Caco-2 (cell line): ENCODE measurements around the gene ARHGEF7. TPM values are rescaled to one million over a fixed set of nuclear protein-coding genes. Genes with fewer than 3 reads are reported as not detected.

Experiments
- BruUV-seq: library from RNA; stranded (reverse); fragments of 400-500 nt; replicated peaks from 2 replicates; lab custom pipeline; 2021; lab: Mats Ljungman, UMichigan
- CTCF ChIA-PET: fragments of 300-600 bp; sonication (Branson Sonifier 250); formaldehyde crosslinking; loops from one replicate; lab custom pipeline; 2022; ENCODE audit warnings: antibody characterized with exemption; lab: Charles Lee
- POLR2A ChIA-PET: fragments of 300-600 bp; sonication (Branson Sonifier 250); formaldehyde crosslinking; loops from one replicate; lab custom pipeline; 2022; ENCODE audit warnings: antibody characterized with exemption; lab: Charles Lee
- DNase-seq, 2 experiments: peaks; one replicate each; pipeline versions ENCODE4 v3.0.0 to v3.0.0-alpha.2; 2020 to 2022
- H3K27me3 ChIP-seq: replicated peaks from 2 replicates; pipeline ENCODE4 v1.6.0; 2011; ENCODE audit warnings: low read length; ENCODE audit not compliant: control insufficient read depth, insufficient read depth
- H3K36me3 ChIP-seq: 2 replicates; pipeline ENCODE4 v1.5.1; 2011; ENCODE audit warnings: low read length; ENCODE audit not compliant: control insufficient read depth, insufficient read depth
- H3K4me1 ChIP-seq: fragments of 250-450 bp; sonication (Bioruptor Pico); 2 replicates; pipeline ENCODE4 v1.5.1; 2020; ENCODE audit warnings: mild to moderate bottlenecking
- H3K4me3 ChIP-seq: 2 replicates; pipeline ENCODE4 v1.5.1; 2011; ENCODE audit warnings: low read depth, mild to moderate bottlenecking, control low read depth, low read length
- H3K9me3 ChIP-seq: fragments of 250-450 bp; sonication (Bioruptor Pico); 2 replicates; pipeline ENCODE4 v1.5.1; 2020; ENCODE audit warnings: mild to moderate bottlenecking, moderate library complexity
- H3K27ac Mint-ChIP-seq: one replicate; pipeline ENCODE4 v1.8.0; 2022; ENCODE audit warnings: mixed read lengths; ENCODE audit not compliant: unreplicated experiment
- H3K27me3 Mint-ChIP-seq: one replicate; pipeline ENCODE4 v1.8.0; 2022; ENCODE audit warnings: mixed read lengths; ENCODE audit not compliant: insufficient read depth, unreplicated experiment
- H3K36me3 Mint-ChIP-seq: one replicate; pipeline ENCODE4 v1.8.0; 2022; ENCODE audit warnings: mild to moderate bottlenecking, mixed read lengths; ENCODE audit not compliant: insufficient read depth, unreplicated experiment
- H3K4me1 Mint-ChIP-seq: one replicate; pipeline ENCODE4 v1.8.0; 2022; ENCODE audit warnings: low read depth, mixed read lengths; ENCODE audit not compliant: unreplicated experiment
- H3K4me3 Mint-ChIP-seq: one replicate; pipeline ENCODE4 v1.8.0; 2022; ENCODE audit warnings: mild to moderate bottlenecking, moderate library complexity, mixed read lengths; ENCODE audit not compliant: unreplicated experiment
- H3K9me3 Mint-ChIP-seq: one replicate; pipeline ENCODE4 v1.8.0; 2022; ENCODE audit warnings: mixed read lengths; ENCODE audit not compliant: unreplicated experiment
- CTCF ChIP-seq, 2 experiments: fragments of 200-600 bp in 1 of 2; IDR thresholded peaks; 1 replicate in 1 of 2; 2 replicates in 1 of 2; pipeline versions ENCODE4 v1.5.1 to v1.8.0; 2011 to 2022; ENCODE audit warnings: antibody characterized with exemption in 1 of 2, control low read depth in 1 of 2, inconsistent platforms in 1 of 2, low read depth in 1 of 2, low read length in 1 of 2, mild to moderate bottlenecking in 1 of 2, moderate library complexity in 1 of 2; ENCODE audit not compliant: insufficient read depth in 1 of 2, severe bottlenecking in 1 of 2, unreplicated experiment in 1 of 2
- intact Hi-C: fragments of 100-400 bp; cut with micrococcal nuclease; formaldehyde crosslinking; loops from one replicate; pipeline ENCODE4 v1.10.0; 2022; ENCODE audit not compliant: unreplicated experiment
- total RNA-seq: library from RNA; stranded (reverse); gene quantifications from 2 replicates; pipeline ENCODE4 v1.2.3, GENCODE V29; 2022

The ARHGEF7 gene
- total RNA-seq, 1 experiment from 2014 or later = 60.5 TPM

GRCh38 chr13:111181977-111182376 is 66.9 kb downstream of the ARHGEF7 start:
- CTCF ChIA-PET = no interaction called here
- Mint-ChIP-seq H3K9me3 (no peaks in the 10 kb centered on the region), H3K27me3 (no peaks in the 10 kb centered on the region), H3K27ac (no peak overlapping the region), H3K36me3 (peaks cover 29% of the 10 kb centered on the region), H3K4me3 (no peak overlapping the region), H3K4me1 (peaks cover 7% of the 10 kb centered on the region)
- no TSS peak for BruUV-seq
- intact Hi-C loops = no loop called here
- POLR2A ChIA-PET = no interaction called here
- Histone ChIP-seq H3K9me3 (no peaks in the 10 kb centered on the region), H3K4me1 (no peaks in the 10 kb centered on the region), H3K27me3 (no peaks in the 10 kb centered on the region), H3K4me3 (no peak overlapping the region), H3K36me3 (no peaks in the 10 kb centered on the region)
- TF ChIP-seq CTCF (IDR thresholded peaks at IDR 0.05; ENCODE audit: insufficient read depth in 1 of 2, low read depth in 1 of 2, low read length in 1 of 2, severe bottlenecking in 1 of 2, unreplicated experiment in 1 of 2) = no peak
- no peak for DNase-seq

- no TSS peak for BruUV-seq
- Histone ChIP-seq H3K4me1 (no peaks in the 10 kb centered on the region), H3K36me3 (no peaks in the 10 kb centered on the region), H3K9me3 (no peaks in the 10 kb centered on the region), H3K4me3 (no peak overlapping the region), H3K27me3 (no peaks in the 10 kb centered on the region)
- Mint-ChIP-seq H3K4me3 (no peak overlapping the region), H3K27me3 (no peaks in the 10 kb centered on the region), H3K36me3 (peaks cover 30% of the 10 kb centered on the region), H3K9me3 (no peaks in the 10 kb centered on the region), H3K4me1 (peaks cover 7% of the 10 kb centered on the region), H3K27ac (no peak overlapping the region)
- DNase-seq = no peak
- POLR2A ChIA-PET = no interaction called here
- no peak for TF ChIP-seq CTCF (IDR thresholded peaks at IDR 0.05; ENCODE audit: insufficient read depth in 1 of 2, low read depth in 1 of 2, low read length in 1 of 2, severe bottlenecking in 1 of 2, unreplicated experiment in 1 of 2)
- CTCF ChIA-PET = no interaction called here
- intact Hi-C loops = no loop called here
Observed at GRCh38 chr13:111183087-111183645, 68.1 kb downstream of the ARHGEF7 start.

GRCh38 chr13:111183959-111184358 is 68.8 kb downstream of the ARHGEF7 start:
- DNase-seq = no peak
- Mint-ChIP-seq H3K36me3 (peaks cover 30% of the 10 kb centered on the region), H3K4me1 (peaks cover 7% of the 10 kb centered on the region), H3K9me3 (no peaks in the 10 kb centered on the region), H3K27me3 (no peaks in the 10 kb centered on the region), H3K27ac (no peak overlapping the region), H3K4me3 (no peak overlapping the region)
- POLR2A ChIA-PET = no interaction called here
- BruUV-seq = no TSS peak
- Histone ChIP-seq H3K9me3 (no peaks in the 10 kb centered on the region), H3K4me3 (no peak overlapping the region), H3K27me3 (no peaks in the 10 kb centered on the region), H3K4me1 (no peaks in the 10 kb centered on the region), H3K36me3 (peaks cover 1% of the 10 kb centered on the region)
- intact Hi-C loops = no loop called here
- TF ChIP-seq CTCF (IDR thresholded peaks at IDR 0.05; ENCODE audit: insufficient read depth in 1 of 2, low read depth in 1 of 2, low read length in 1 of 2, severe bottlenecking in 1 of 2, unreplicated experiment in 1 of 2) = no peak
- CTCF ChIA-PET = no interaction called here
